GM18951 (cell line): ENCODE measurements around the gene DOC2B.
"Not testable (repeated sequence)": the region's sequence is repeated elsewhere in the genome, so short reads cannot be mapped to it uniquely, and the experiment has no call there.

Experiments used
- POLR2A ChIP-seq: IDR thresholded peaks from 4 replicates; pipeline ENCODE4 v1.6.1; 2011; ENCODE audit warnings: mild to moderate bottlenecking; ENCODE audit not compliant: insufficient read length, insufficient read depth; ENCODE audit errors: extremely low read depth
- in situ Hi-C: fragments of 300-500 bp; cut with MboI; formaldehyde crosslinking; loops from one replicate; pipeline ENCODE4 v1.12.0; 2022; ENCODE audit warnings: low sequenced_read_pairs, mixed read lengths, inconsistent platforms; ENCODE audit not compliant: unreplicated experiment

The DOC2B gene

GRCh38 chr17:172401-172800 lies 9.0 kb downstream of the DOC2B start:
- in situ Hi-C loops, result no loop called here

GRCh38 chr17:171871-172270 lies 9.6 kb downstream of the DOC2B start:
- in situ Hi-C loops, result no loop called here
- TF ChIP-seq POLR2A, result no peak

More at GRCh38 chr17:172401-172800, 9.0 kb downstream of the DOC2B start:
- no peak for TF ChIP-seq POLR2A

GRCh38 chr17:170130-170670 lies 11.2 kb downstream of the DOC2B start:
- TF ChIP-seq POLR2A, result no peak
- in situ Hi-C loops, result no loop called here

GRCh38 chr17:168614-169013 lies 12.8 kb downstream of the DOC2B start:
- in situ Hi-C loops, result not testable (repeated sequence)

- in situ Hi-C loops, result no loop called here
- no peak for TF ChIP-seq POLR2A
These were observed 15.5 kb downstream of the DOC2B start for GRCh38 chr17:165939-166338.

GRCh38 chr17:164303-165235 lies 16.9 kb downstream of the DOC2B start:
- no peak for TF ChIP-seq POLR2A
- in situ Hi-C loops, result no loop called here

- in situ Hi-C loops, result no loop called here
These were observed 17.8 kb downstream of the DOC2B start for GRCh38 chr17:163514-164098.

GRCh38 chr17:162689-163088 lies 18.8 kb downstream of the DOC2B start:
- TF ChIP-seq POLR2A, result no peak
- in situ Hi-C loops, result no loop called here

More at GRCh38 chr17:163514-164098, 17.8 kb downstream of the DOC2B start:
- TF ChIP-seq POLR2A, result no peak

- in situ Hi-C loops, result no loop called here
- no peak for TF ChIP-seq POLR2A
These were observed 20.0 kb downstream of the DOC2B start for GRCh38 chr17:161481-161880.

GRCh38 chr17:160336-160735 lies 21.1 kb downstream of the DOC2B start:
- in situ Hi-C loops, result no loop called here
- TF ChIP-seq POLR2A, result no peak

- TF ChIP-seq POLR2A, result no peak
- in situ Hi-C loops, result no loop called here
These were observed 21.8 kb downstream of the DOC2B start for GRCh38 chr17:159609-160008.

GRCh38 chr17:158379-158778 lies 23.1 kb downstream of the DOC2B start:
- in situ Hi-C loops, result no loop called here
- TF ChIP-seq POLR2A, result no peak

- no peak for TF ChIP-seq POLR2A
- in situ Hi-C loops, result no loop called here
These were observed 23.5 kb downstream of the DOC2B start for GRCh38 chr17:157901-158300.

- in situ Hi-C loops, result no loop called here
- TF ChIP-seq POLR2A, result no peak
These were observed 24.5 kb downstream of the DOC2B start for GRCh38 chr17:156946-157345.

- in situ Hi-C loops, result no loop called here
- no peak for TF ChIP-seq POLR2A
These were observed 25.3 kb downstream of the DOC2B start for GRCh38 chr17:156094-156621.
